Stimulated activated CD8-positive, alpha-beta memory T cell treated with anti-CD3 and anti-CD28 coated beads, Interleukin-2, amount 100 ng/mL, for 1 hour (primary cell): ENCODE data around the gene SORBS2.
"Not testable (repeated sequence)": the region's sequence is repeated elsewhere in the genome, so short reads cannot be mapped to it uniquely, and the experiment has no call there.

Experiments used
- DNase-seq, 2 donors: peaks; one replicate each; pipeline ENCODE4 v3.0.0-alpha.2; 2020; ENCODE audit warnings: low read depth in 2 of 2

SORBS2 gene

GRCh38 chr4:185811509-185812364 lies at the start of gene SORBS2:
TSS of gene SORBS2 (minus strand) at chr4:185812194. CDS start at chr4:185690571, 121,623 bp downstream.
- DNase-seq: no peak

GRCh38 chr4:185859111-185859510 lies 47.1 kb upstream of the SORBS2 start:
- no peak for DNase-seq

GRCh38 chr4:185857561-185857960 lies 45.6 kb upstream of the SORBS2 start:
- DNase-seq: not testable (repeated sequence)

DNA sequence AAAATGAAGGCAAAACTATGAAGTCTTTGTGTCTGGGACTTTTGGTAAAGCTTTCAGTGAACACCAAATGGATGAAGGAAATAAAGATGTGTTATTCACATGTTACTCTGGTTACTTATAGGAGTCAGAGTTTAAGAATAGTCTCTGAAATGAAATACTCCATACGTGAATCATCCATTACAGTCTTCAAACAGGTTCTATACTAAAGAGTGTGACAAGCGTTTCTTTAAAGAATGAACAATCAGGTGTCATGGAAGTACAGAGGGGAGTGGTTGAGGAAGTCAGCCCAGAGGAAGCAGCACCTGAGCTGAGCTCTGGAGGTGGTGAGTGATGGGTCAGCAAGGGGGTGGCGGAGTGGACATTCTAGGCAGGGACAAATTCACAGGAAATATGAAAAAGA lies 41.8 kb upstream of the SORBS2 start:
- DNase-seq: no peak

- no peak for DNase-seq
These were observed 41.0 kb upstream of the SORBS2 start for GRCh38 chr4:185852961-185853360.

- no peak for DNase-seq
These were observed 37.9 kb upstream of the SORBS2 start for GRCh38 chr4:185849664-185850550.

GRCh38 chr4:185847352-185848097 lies 35.5 kb upstream of the SORBS2 start:
- no peak for DNase-seq

DNA sequence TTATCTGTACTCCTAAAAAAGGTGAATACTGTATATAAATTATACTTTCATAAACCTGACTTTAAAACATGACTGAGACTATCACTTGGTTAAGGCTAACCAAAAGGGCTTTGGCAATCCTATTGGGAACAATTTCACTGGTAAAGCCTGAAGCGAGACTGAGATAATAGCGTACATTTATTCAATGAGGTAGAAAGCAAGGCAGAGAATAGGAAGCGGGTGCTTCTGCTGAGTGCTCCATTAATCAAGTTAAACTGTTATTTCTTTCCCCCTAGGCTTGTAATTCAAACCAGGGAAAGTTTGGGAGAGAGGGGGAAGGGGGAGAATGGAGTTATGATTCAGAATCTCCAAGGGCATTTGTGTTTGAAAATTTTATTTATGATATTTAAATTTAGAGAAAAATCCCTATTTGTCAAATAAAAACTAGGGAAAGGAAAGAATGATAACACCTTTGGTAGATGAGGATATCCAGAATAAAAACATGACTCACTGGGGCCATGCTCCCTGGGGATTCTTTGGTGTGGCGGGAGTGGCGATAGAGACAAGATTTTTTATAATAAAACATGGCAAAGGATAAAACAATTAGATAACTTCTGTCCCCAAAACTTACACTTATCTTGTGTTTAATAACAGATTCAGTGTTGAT lies 34.6 kb upstream of the SORBS2 start:
- no peak for DNase-seq

- DNase-seq: no peak
These were observed 34.0 kb upstream of the SORBS2 start for GRCh38 chr4:185845966-185846365.

- no peak for DNase-seq
These were observed 29.5 kb upstream of the SORBS2 start for GRCh38 chr4:185841451-185841850.

GRCh38 chr4:185840953-185841352 lies 29.0 kb upstream of the SORBS2 start:
- DNase-seq: no peak

GRCh38 chr4:185840201-185840600 lies 28.2 kb upstream of the SORBS2 start:
- DNase-seq: no peak

GRCh38 chr4:185839770-185840169 lies 27.8 kb upstream of the SORBS2 start:
- DNase-seq: no peak

DNA sequence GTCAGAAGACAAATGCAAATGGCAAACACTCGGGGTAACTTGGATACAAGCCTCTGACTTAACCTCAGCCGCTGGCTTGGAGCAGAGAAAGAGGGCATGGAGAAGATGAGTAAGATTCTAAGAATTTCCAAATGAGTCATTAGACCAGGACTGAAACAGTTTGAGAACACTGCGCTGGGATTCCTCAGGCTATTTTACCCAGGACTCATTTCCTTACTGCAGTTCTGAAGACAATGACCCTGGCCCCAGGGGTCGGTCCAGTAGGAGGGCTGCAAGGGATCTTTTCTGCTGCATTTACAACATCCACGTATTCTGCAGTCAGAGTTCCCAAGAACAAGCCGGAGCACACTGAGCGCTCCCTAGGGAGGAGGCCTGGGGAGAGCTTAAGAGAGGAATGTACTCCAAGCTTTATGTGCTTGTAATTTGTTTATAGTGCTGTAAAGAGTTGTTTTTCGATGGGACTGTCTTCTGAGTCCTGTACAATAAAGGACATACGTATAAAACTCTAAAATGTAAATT lies 27.3 kb upstream of the SORBS2 start:
- no peak for DNase-seq

DNA sequence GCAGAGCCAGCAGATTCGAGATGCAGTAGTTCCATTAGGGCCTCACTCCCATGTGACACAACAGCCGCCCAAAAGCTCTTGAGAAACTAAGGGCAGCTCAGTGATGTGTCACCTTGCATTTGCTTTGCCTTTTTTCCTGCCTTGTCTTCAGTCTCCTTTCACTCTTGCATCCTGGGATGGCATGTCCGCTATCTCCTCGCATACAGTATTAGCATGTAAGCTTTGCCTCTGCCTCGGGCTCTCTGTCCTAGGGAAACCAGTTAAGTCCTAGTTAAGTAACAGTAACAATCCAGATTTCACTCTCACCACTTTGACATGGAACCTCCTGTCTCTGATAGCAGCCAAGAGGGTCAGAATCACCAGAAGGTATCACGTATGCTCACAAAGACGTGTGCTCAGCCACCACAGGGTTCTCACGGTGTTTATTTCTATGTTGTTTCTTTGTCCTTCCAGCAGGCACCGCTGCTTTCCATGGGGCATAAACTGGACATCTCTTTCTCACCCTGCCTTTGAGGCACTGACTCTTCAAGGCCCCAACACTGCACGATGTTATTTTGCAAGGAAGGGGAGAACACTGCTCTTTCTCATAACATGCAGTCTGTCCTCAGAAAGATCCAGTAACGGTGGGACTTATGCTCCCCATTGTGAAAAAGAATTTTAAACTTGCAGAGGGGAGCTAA lies 26.7 kb upstream of the SORBS2 start:
- DNase-seq: no peak

DNA sequence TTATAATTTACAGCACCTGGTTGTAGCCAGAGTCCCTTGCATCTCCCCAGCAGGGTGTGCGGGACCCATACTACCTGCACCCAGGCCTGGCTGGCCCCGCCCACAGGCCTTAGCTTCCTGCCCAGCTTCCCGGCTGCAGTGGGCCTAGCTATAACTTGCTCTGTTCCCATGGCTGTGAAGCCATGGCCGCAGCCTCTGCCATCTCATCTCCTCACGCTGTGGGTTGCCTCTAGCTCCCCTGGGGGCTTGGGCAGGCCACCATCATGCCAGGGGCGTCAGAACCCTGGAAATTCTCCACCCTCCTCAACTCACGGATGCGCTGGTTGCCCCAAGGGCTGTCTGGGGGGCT lies 26.1 kb upstream of the SORBS2 start:
- no peak for DNase-seq

- DNase-seq: no peak
These were observed 25.6 kb upstream of the SORBS2 start for GRCh38 chr4:185837415-185838103.

GRCh38 chr4:185836241-185837084 lies 24.5 kb upstream of the SORBS2 start:
- DNase-seq: no peak

DNA sequence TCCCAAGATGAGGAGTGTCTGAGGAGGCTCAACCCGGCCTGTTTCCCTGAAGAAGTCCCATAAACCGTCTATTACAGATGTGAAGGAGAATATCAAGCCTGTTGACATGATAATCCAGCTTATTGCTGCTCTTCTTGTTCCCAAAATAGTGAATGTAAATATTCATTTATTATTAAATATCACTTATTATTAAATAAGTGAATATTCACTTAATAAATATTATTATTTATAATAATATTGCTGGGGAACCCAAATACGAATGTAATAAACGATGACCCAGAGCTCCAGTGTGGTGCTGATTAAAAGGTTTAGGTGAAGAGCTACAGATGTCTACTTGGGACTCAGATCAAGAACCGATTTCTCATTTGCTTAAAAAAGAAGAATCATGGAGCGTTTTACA lies 23.8 kb upstream of the SORBS2 start:
- DNase-seq: no peak
